GM12892 (cell line): ENCODE results near the gene TAPBP.

Experiments used
- POLR2A ChIP-seq: IDR thresholded peaks from 2 replicates; pipeline ENCODE4 v1.6.1; 2011; ENCODE audit warnings: low read depth, low read length, control low read depth
- POLR2AphosphoS5 ChIP-seq: IDR thresholded peaks from 2 replicates; pipeline ENCODE4 v1.6.1; 2011; ENCODE audit warnings: low read depth, low read length, control low read depth
- TAF1 ChIP-seq: IDR thresholded peaks from 2 replicates; pipeline ENCODE4 v1.6.1; 2011; ENCODE audit warnings: low read depth, mild to moderate bottlenecking, control low read depth, low read length, borderline replicate concordance

GRCh38 chr6:33336495-33336894, 22.6 kb upstream of the TAPBP start:
- no peak for TF ChIP-seq POLR2A
- no peak for TF ChIP-seq TAF1
- TF ChIP-seq POLR2AphosphoS5 = no peak
